ENCODE data around the gene TACSTD2.

GRCh38 chr1:58597996-58598395 is 20.9 kb upstream of the TACSTD2 start:
- TF ChIP-seq RERE (CRISPR knock-in tag; IDR thresholded peaks at IDR 0.05; ENCODE audit: low read depth): no peak
- no peak for TF ChIP-seq ERF (CRISPR knock-in tag; IDR thresholded peaks at IDR 0.05)
- no peak for TF ChIP-seq ZNF230 (CRISPR knock-in tag; IDR thresholded peaks at IDR 0.05)
- TF ChIP-seq SRSF9 (IDR thresholded peaks at IDR 0.05; ENCODE audit: borderline replicate concordance, insufficient read depth, low read depth, low read length, poor library complexity, severe bottlenecking): no peak
- no peak for TF ChIP-seq SMC3 (IDR thresholded peaks at IDR 0.05; ENCODE audit: low read length)
- TF ChIP-seq ZBTB21 (CRISPR knock-in tag; IDR thresholded peaks at IDR 0.05): no peak
- TF ChIP-seq FOXO4 (CRISPR knock-in tag; conservative IDR thresholded peaks at IDR 0.05): no peak
- no peak for TF ChIP-seq CTCF (CRISPR knock-in tag; IDR thresholded peaks at IDR 0.05)
- no peak for TF ChIP-seq SRSF1 (optimal IDR thresholded peaks at IDR 0.05; ENCODE audit: low read depth, low read length)
- no peak for TF ChIP-seq LBX2 (CRISPR knock-in tag; IDR thresholded peaks at IDR 0.05; ENCODE audit: borderline replicate concordance)
- TF ChIP-seq SOX6 (IDR thresholded peaks at IDR 0.05): no peak
- no peak for TF ChIP-seq SOX6 (CRISPR knock-in tag; IDR thresholded peaks at IDR 0.05)
- TF ChIP-seq TCF7L2 (IDR thresholded peaks at IDR 0.05; ENCODE audit: low read depth, low read length): no peak
- TF ChIP-seq POLR2AphosphoS5 (IDR thresholded peaks at IDR 0.05; ENCODE audit: low read depth, low read length): no peak
- no peak for TF ChIP-seq SOX5 (CRISPR knock-in tag; IDR thresholded peaks at IDR 0.05; ENCODE audit: borderline replicate concordance)

Data from HepG2 (cell line).